Mesodermal cell (in vitro differentiated cells): ENCODE results near the gene MIS18A. TPM values are rescaled to one million over a fixed set of nuclear protein-coding genes. Genes with fewer than 3 reads are reported as not detected.

ENCODE experiments used
- H3K27ac ChIP-seq: 2 replicates; pipeline ENCODE4 v1.7.0; 2013; ENCODE audit warnings: mild to moderate bottlenecking, low read depth, low read length, moderate library complexity; ENCODE audit not compliant: severe bottlenecking
- H3K36me3 ChIP-seq: 2 replicates; pipeline ENCODE4 v1.7.1; 2013; ENCODE audit warnings: mild to moderate bottlenecking, low read length, moderate library complexity; ENCODE audit not compliant: control insufficient read depth, insufficient read depth
- H3K4me1 ChIP-seq: one replicate; pipeline ENCODE4 v1.7.1; 2013; ENCODE audit warnings: mild to moderate bottlenecking, low read length; ENCODE audit not compliant: insufficient read depth, control insufficient read depth, poor library complexity, severe bottlenecking
- H3K4me3 ChIP-seq: 2 replicates; pipeline ENCODE4 v1.7.0; 2013; ENCODE audit warnings: low read length, control low read depth, mild to moderate bottlenecking; ENCODE audit not compliant: insufficient read depth, poor library complexity, severe bottlenecking; ENCODE audit errors: extremely low read depth
- H3K9me3 ChIP-seq: 2 replicates; pipeline ENCODE4 v1.7.1; 2013; ENCODE audit warnings: mild to moderate bottlenecking, low read length, moderate library complexity; ENCODE audit not compliant: control insufficient read depth
- WGBS, 2 experiments: methylation state at CpG; one replicate each; pipeline ENCODE4 v1.1.5; 2013; ENCODE audit warnings: missing lambda C conversion rate in 2 of 2; ENCODE audit not compliant: insufficient coverage in 2 of 2; 5-methylcytosine and 5-hydroxymethylcytosine counted together
- polyA plus RNA-seq, 2 experiments: library from polyadenylated mRNA; stranded (reverse); fragments of 50-300 nt; gene quantifications; one replicate each; pipeline ENCODE4 v1.2.3, GENCODE V29; 2013

The MIS18A gene
- 28.1 TPM for polyA plus RNA-seq (2013, experiment 1 of 2)
- polyA plus RNA-seq (2013, experiment 2 of 2) = 31.3 TPM

GRCh38 chr21:32278518-32279376, at the start of gene MIS18A:
TSS of gene MIS18A (minus strand) at chr21:32279049. CDS start at chr21:32279014, 35 bp downstream.
- H3K9me3 ChIP-seq = no peaks in the 10 kb centered on the region
- H3K4me1 ChIP-seq = peaks cover 6% of the 10 kb centered on the region
- H3K4me3 ChIP-seq = peak within 1 kb of the TSS; percentile 92
- WGBS, 2 experiments = 0 to 1% methylated on average over 64 to 65 of the region's 69 CpGs
- peak within 1 kb of the TSS; percentile 63 for H3K27ac ChIP-seq
- peaks cover 9% of the 10 kb centered on the region for H3K36me3 ChIP-seq

- H3K9me3 ChIP-seq = peaks cover 4% of the 10 kb centered on the region
- H3K4me3 ChIP-seq = no peak overlapping the region
- H3K4me1 ChIP-seq = peaks cover 11% of the 10 kb centered on the region
- peaks cover 62% of the 10 kb centered on the region for H3K36me3 ChIP-seq
- H3K27ac ChIP-seq = no peak overlapping the region
- 86 to 100% methylated on average over 1 of the region's 3 CpGs for WGBS, 2 experiments
Measured at GRCh38 chr21:32328595-32328994, 49.7 kb upstream of the MIS18A start.

DNA sequence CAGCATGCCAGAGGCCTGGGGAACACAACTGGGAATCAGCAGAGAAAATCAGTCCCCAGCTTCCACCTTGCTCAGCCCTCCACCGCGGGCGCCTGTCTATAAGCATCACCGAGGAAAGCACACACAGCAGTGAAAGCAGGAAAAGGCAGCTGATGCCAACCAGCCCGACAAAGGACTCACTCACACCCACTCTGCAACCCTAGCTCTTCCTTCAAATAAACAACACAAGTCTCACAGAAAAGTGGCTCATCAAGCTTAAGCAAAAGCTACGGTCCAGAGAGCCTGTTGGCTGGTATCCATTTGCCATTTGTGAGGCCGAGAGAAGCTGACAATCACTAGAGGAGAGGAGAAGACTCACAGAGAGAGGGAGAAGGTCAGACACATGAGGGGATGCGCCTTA, 46.9 kb upstream of the MIS18A start:
- Histone ChIP-seq H3K27ac (no peak overlapping the region), H3K36me3 (peaks cover 71% of the 10 kb centered on the region)

GRCh38 chr21:32322676-32323075, 43.8 kb upstream of the MIS18A start:
- H3K36me3 ChIP-seq = peaks cover 92% of the 10 kb centered on the region
- 82 to 91% methylated on average over 10 of the region's 10 CpGs for WGBS, 2 experiments
- no peak overlapping the region for H3K4me3 ChIP-seq
- no peaks in the 10 kb centered on the region for H3K4me1 ChIP-seq
- no peak overlapping the region for H3K27ac ChIP-seq
- no peaks in the 10 kb centered on the region for H3K9me3 ChIP-seq

More for the DNA sequence above, 46.9 kb upstream of the MIS18A start:
- WGBS, 2 experiments = 96 to 98% methylated on average over 5 of the region's 8 CpGs
- H3K4me3 ChIP-seq = no peak overlapping the region
- peaks cover 6% of the 10 kb centered on the region for H3K4me1 ChIP-seq
- no peaks in the 10 kb centered on the region for H3K9me3 ChIP-seq

GRCh38 chr21:32322103-32322502, 43.3 kb upstream of the MIS18A start:
- no peak overlapping the region for H3K27ac ChIP-seq
- peaks cover 95% of the 10 kb centered on the region for H3K36me3 ChIP-seq
- H3K4me1 ChIP-seq = no peaks in the 10 kb centered on the region
- WGBS, 2 experiments = 93 to 94% methylated on average over 11 of the region's 12 CpGs
- H3K4me3 ChIP-seq = no peak overlapping the region
- no peaks in the 10 kb centered on the region for H3K9me3 ChIP-seq

- 97% methylated on average over 11 to 13 of the region's 13 CpGs for WGBS, 2 experiments
- no peak overlapping the region for H3K27ac ChIP-seq
- no peaks in the 10 kb centered on the region for H3K9me3 ChIP-seq
- no peaks in the 10 kb centered on the region for H3K4me1 ChIP-seq
- H3K4me3 ChIP-seq = no peak overlapping the region
- peaks cover 97% of the 10 kb centered on the region for H3K36me3 ChIP-seq
Measured at GRCh38 chr21:32321480-32321879, 42.6 kb upstream of the MIS18A start.

GRCh38 chr21:32320726-32321125, 41.9 kb upstream of the MIS18A start:
- 97 to 100% methylated on average over 7 to 8 of the region's 13 CpGs for WGBS, 2 experiments
- Histone ChIP-seq H3K4me1 (no peaks in the 10 kb centered on the region), H3K27ac (no peak overlapping the region), H3K9me3 (no peaks in the 10 kb centered on the region), H3K36me3 (peaks cover 97% of the 10 kb centered on the region), H3K4me3 (no peak overlapping the region)

- no peak overlapping the region for H3K4me3 ChIP-seq
- no peaks in the 10 kb centered on the region for H3K4me1 ChIP-seq
- 96 to 98% methylated on average over 6 of the region's 6 CpGs for WGBS, 2 experiments
- peaks cover 96% of the 10 kb centered on the region for H3K36me3 ChIP-seq
- H3K27ac ChIP-seq = no peak overlapping the region
- H3K9me3 ChIP-seq = no peaks in the 10 kb centered on the region
Measured at GRCh38 chr21:32320059-32320458, 41.2 kb upstream of the MIS18A start.

- WGBS, 2 experiments = 84 to 86% methylated on average over 2 to 7 of the region's 7 CpGs
- H3K27ac ChIP-seq = no peak overlapping the region
- no peaks in the 10 kb centered on the region for H3K9me3 ChIP-seq
- H3K4me3 ChIP-seq = no peak overlapping the region
- no peaks in the 10 kb centered on the region for H3K4me1 ChIP-seq
- H3K36me3 ChIP-seq = peaks cover 96% of the 10 kb centered on the region
Measured at GRCh38 chr21:32319012-32319411, 40.2 kb upstream of the MIS18A start.

DNA sequence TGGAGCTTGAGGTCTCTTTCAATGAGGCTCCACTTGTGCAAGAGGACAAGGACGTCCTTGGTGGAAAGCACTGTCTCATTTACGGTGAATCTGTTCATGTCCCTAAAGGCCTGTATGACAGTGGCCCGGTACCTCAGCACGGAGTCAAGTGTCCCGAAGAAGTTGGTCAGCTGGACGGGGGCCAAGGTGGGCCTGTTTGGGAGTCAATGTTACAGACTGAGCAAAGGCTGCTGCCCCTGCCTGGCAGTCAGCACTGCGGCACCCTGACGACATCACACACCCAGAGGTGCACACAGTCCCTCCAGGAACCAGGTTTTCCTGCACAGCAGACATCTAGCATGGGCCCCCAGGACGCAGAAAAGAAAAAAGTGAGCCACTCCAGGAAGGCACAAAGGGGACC, 38.9 kb upstream of the MIS18A start:
- Histone ChIP-seq H3K27ac (no peak overlapping the region), H3K36me3 (peaks cover 92% of the 10 kb centered on the region), H3K9me3 (no peaks in the 10 kb centered on the region), H3K4me3 (no peak overlapping the region), H3K4me1 (no peaks in the 10 kb centered on the region)
- 91 to 94% methylated on average over 7 to 9 of the region's 9 CpGs for WGBS, 2 experiments
